ENCODE results near the gene BTBD9. TPM values are rescaled to one million over a fixed set of nuclear protein-coding genes. Genes with fewer than 3 reads are reported as not detected.
"Not testable (repeated sequence)": the region's sequence is repeated elsewhere in the genome, so short reads cannot be mapped to it uniquely, and the experiment has no call there.

The BTBD9 gene
- total and polyA plus RNA-seq, 2 donors (not counting 1 experiment from before 2014, with no cell fraction given) = 4.1 to 48.9 TPM

DNA sequence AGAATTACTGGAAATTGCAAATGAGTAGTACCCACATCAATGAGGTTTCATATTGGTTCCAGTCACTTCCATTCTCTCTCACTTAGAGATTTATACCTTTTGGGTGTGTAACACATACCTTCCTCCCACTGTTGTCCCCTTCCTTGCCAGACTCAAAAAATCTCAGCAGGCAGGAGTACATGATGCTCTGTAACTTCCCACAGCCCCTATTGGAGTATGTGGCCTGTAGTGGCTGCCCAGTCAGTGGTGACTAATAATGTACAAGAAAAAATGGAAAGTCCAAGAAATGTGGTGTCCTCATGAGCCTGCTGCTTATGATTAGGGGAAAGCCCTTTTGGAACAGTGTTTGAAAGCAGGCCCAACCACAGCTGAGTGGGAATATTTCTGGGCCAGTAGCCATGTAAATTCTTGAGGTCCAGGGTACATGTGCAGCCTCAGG lies 508.2 kb downstream of the BTBD9 start:
- peaks cover 3 to 15% of the 10 kb centered on the region in 2 experiments for H3K36me3 ChIP-seq (replicated peaks in 1 of 2; ENCODE audit: control extremely low read depth in 1 of 2, control insufficient read depth in 1 of 2, extremely low read depth in 1 of 2, insufficient read depth in 2 of 2, low read length in 1 of 2)
- ATAC-seq (ENCODE audit: low read depth) = no peak
- H3K27me3 Mint-ChIP-seq = no peaks in the 10 kb centered on the region
- intact Hi-C loops (cut with micrococcal nuclease) = no loop called here
- no peak overlapping the region for H3K4me3 Mint-ChIP-seq
- no peak overlapping the region for H3K27ac Mint-ChIP-seq
- CTCF ChIA-PET = interaction anchor here (0.6 kb wide), 1 partner anchor 229 kb away, joined by 3 read pairs; no protein-coding TSS in a partner anchor
- no peak overlapping the region for H3K9ac ChIP-seq (ENCODE audit: low read length)
- no peak overlapping the region for H2AFZ ChIP-seq (ENCODE audit: insufficient read depth, low read depth, low read length, poor library complexity, severe bottlenecking)
- peaks cover 4% of the 10 kb centered on the region for H3K4me1 Mint-ChIP-seq
- H4K20me1 ChIP-seq (ENCODE audit: control insufficient read depth, insufficient read depth, low read length, poor library complexity, severe bottlenecking) = peaks cover 24% of the 10 kb centered on the region
- no peaks in the 10 kb centered on the region for H3K27me3 ChIP-seq (replicated peaks in 1 of 4; ENCODE audit: control extremely low read depth in 1 of 4, control insufficient read depth in 3 of 4, insufficient read depth in 4 of 4, low read length in 3 of 4)
- no peak overlapping the region for H3K4me3 ChIP-seq (ENCODE audit: control extremely low read depth in 1 of 5, extremely low read depth in 1 of 5, insufficient read depth in 1 of 5, low read depth in 2 of 5, low read length in 4 of 5)
- H3K9me3 ChIP-seq (ENCODE audit: control extremely low read depth in 1 of 3, control insufficient read depth in 2 of 3, insufficient read depth in 1 of 3, low read length in 2 of 3) = no peaks in the 10 kb centered on the region
- H3K9me3 Mint-ChIP-seq (ENCODE audit: insufficient read depth) = no peaks in the 10 kb centered on the region
- TF ChIP-seq, protein P1, sequence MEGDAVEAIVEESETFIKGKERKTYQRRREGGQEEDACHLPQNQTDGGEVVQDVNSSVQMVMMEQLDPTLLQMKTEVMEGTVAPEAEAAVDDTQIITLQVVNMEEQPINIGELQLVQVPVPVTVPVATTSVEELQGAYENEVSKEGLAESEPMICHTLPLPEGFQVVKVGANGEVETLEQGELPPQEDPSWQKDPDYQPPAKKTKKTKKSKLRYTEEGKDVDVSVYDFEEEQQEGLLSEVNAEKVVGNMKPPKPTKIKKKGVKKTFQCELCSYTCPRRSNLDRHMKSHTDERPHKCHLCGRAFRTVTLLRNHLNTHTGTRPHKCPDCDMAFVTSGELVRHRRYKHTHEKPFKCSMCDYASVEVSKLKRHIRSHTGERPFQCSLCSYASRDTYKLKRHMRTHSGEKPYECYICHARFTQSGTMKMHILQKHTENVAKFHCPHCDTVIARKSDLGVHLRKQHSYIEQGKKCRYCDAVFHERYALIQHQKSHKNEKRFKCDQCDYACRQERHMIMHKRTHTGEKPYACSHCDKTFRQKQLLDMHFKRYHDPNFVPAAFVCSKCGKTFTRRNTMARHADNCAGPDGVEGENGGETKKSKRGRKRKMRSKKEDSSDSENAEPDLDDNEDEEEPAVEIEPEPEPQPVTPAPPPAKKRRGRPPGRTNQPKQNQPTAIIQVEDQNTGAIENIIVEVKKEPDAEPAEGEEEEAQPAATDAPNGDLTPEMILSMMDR (IDR thresholded peaks at IDR 0.05) = no peak
- no peak for TF ChIP-seq EZH2 (IDR thresholded peaks at IDR 0.05; ENCODE audit: borderline replicate concordance, insufficient read depth, low read depth, low read length, poor library complexity, severe bottlenecking)
- no peak for DNase-seq
- no peak overlapping the region for H3K4me2 ChIP-seq (replicated peaks; ENCODE audit: low read depth, low read length, poor library complexity, severe bottlenecking)
- H3K79me2 ChIP-seq (ENCODE audit: control insufficient read depth, insufficient read depth, low read length) = peaks cover 9% of the 10 kb centered on the region
- POLR2A ChIA-PET = no interaction called here
- no peaks in the 10 kb centered on the region for H3K4me1 ChIP-seq (ENCODE audit: control insufficient read depth in 2 of 2, insufficient read depth in 2 of 2, low read length in 2 of 2)
- no peak overlapping the region for H3K27ac ChIP-seq (ENCODE audit: low read length in 2 of 2)

DNA sequence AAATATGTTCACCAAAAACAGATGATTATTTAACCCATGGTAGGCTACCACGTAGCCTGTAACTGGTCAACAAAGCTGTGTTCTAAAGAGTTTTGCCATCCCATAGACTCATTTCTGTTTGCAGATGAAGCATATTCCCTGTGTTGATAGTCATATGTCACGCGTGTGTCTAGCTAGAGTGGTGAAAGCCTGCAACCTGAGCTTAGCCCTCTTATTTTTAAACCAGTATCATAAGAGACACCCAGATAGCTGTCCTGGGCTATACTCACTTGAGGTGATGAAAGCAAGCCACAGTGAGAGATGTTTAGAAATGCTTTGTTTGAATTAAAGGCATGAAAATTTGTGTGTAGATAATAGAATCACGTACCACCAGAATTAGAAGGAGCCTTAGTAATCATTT lies 512.4 kb downstream of the BTBD9 start:
- ChIA-PET POLR2A (no interaction called here), CTCF (interaction anchor here (1.3 to 1.4 kb wide), 2 partner anchors 11 to 367 kb away, joined by 3 read pairs; no protein-coding TSS in a partner anchor)
- Histone ChIP-seq H3K4me2 (replicated peaks; ENCODE audit: low read depth, low read length, poor library complexity, severe bottlenecking) (no peak overlapping the region), H3K27me3 (replicated peaks in 1 of 4; ENCODE audit: control extremely low read depth in 1 of 4, control insufficient read depth in 3 of 4, insufficient read depth in 4 of 4, low read length in 3 of 4) (no peaks in the 10 kb centered on the region), H3K9me3 (ENCODE audit: control extremely low read depth in 1 of 3, control insufficient read depth in 2 of 3, insufficient read depth in 1 of 3, low read length in 2 of 3) (no peaks in the 10 kb centered on the region), H4K20me1 (ENCODE audit: control insufficient read depth, insufficient read depth, low read length, poor library complexity, severe bottlenecking) (peaks cover 11% of the 10 kb centered on the region), H3K79me2 (ENCODE audit: control insufficient read depth, insufficient read depth, low read length) (peaks cover 9% of the 10 kb centered on the region), H2AFZ (ENCODE audit: insufficient read depth, low read depth, low read length, poor library complexity, severe bottlenecking) (no peak overlapping the region), H3K36me3 (replicated peaks in 1 of 2; ENCODE audit: control extremely low read depth in 1 of 2, control insufficient read depth in 1 of 2, extremely low read depth in 1 of 2, insufficient read depth in 2 of 2, low read length in 1 of 2) (peaks cover 7 to 15% of the 10 kb centered on the region in 2 experiments), H3K9ac (ENCODE audit: low read length) (no peak overlapping the region), H3K27ac (ENCODE audit: low read length in 2 of 2) (no peak overlapping the region), H3K4me3 (ENCODE audit: control extremely low read depth in 1 of 5, extremely low read depth in 1 of 5, insufficient read depth in 1 of 5, low read depth in 2 of 5, low read length in 4 of 5) (no peak overlapping the region), H3K4me1 (ENCODE audit: control insufficient read depth in 2 of 2, insufficient read depth in 2 of 2, low read length in 2 of 2) (no peaks in the 10 kb centered on the region)
- WGBS (ENCODE audit: insufficient coverage) = 100% methylated on average over 3 of the region's 4 CpGs
- Mint-ChIP-seq H3K4me3 (no peak overlapping the region), H3K9me3 (ENCODE audit: insufficient read depth) (no peaks in the 10 kb centered on the region), H3K4me1 (peaks cover 4% of the 10 kb centered on the region), H3K27ac (no peak overlapping the region), H3K27me3 (no peaks in the 10 kb centered on the region)
- DNase-seq (no peak), ATAC-seq (ENCODE audit: low read depth) (no peak)
- intact Hi-C loops (cut with micrococcal nuclease) = no loop called here
- TF ChIP-seq EZH2 (IDR thresholded peaks at IDR 0.05; ENCODE audit: borderline replicate concordance, insufficient read depth, low read depth, low read length, poor library complexity, severe bottlenecking) = no peak
- TF ChIP-seq, protein P1 (IDR thresholded peaks at IDR 0.05) = no peak

DNA sequence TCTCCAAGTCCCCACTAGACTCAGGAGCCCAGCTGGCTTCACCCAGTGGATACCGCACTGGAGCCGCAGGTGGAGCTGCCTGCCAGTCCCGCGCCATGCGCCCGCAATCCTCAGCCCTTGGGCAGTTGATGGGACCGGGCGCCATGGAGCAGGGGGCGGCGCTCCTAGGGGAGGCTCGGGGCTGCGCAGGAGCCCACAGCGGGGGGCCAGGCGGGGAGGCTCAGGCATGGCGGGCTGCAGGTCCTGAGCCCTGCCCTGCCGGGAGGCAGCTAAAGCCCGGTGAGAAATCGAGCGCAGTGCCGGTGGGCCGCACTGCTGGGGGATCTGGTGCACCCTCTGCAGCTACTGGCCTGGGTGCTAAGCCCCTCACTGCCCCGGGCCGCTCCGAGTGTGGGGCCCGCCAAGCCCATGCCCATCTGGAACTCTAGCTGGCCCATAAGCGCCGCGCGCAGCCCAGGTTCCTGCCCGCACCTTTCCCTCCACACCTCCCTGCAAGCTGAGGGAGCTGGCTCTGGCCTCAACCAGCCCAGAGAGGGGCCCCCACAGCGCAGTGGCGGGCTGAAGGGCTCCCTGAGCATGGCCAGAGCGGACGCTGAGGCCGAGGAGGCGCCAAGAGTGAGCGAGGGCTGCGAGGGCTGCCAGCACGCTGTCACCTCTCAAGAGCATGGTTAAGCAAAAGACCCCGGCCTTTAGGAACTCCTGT lies 515.4 kb downstream of the BTBD9 start:
- POLR2A ChIA-PET; H3K27me3 Mint-ChIP-seq; H3K27me3 ChIP-seq (replicated peaks in 1 of 4; ENCODE audit: control extremely low read depth in 1 of 4, control insufficient read depth in 3 of 4, insufficient read depth in 4 of 4, low read length in 3 of 4); H3K9ac ChIP-seq (ENCODE audit: low read length); ATAC-seq (ENCODE audit: low read depth); H3K4me3 Mint-ChIP-seq; H3K9me3 ChIP-seq (ENCODE audit: control extremely low read depth in 1 of 3, control insufficient read depth in 2 of 3, insufficient read depth in 1 of 3, low read length in 2 of 3); H3K4me1 ChIP-seq (ENCODE audit: control insufficient read depth in 2 of 2, insufficient read depth in 2 of 2, low read length in 2 of 2); H3K9me3 Mint-ChIP-seq (ENCODE audit: insufficient read depth); H2AFZ ChIP-seq (ENCODE audit: insufficient read depth, low read depth, low read length, poor library complexity, severe bottlenecking); DNase-seq; H3K4me3 ChIP-seq (ENCODE audit: control extremely low read depth in 1 of 5, extremely low read depth in 1 of 5, insufficient read depth in 1 of 5, low read depth in 2 of 5, low read length in 4 of 5); H3K27ac ChIP-seq (ENCODE audit: low read length in 2 of 2); H3K4me2 ChIP-seq (replicated peaks; ENCODE audit: low read depth, low read length, poor library complexity, severe bottlenecking); intact Hi-C loops (cut with micrococcal nuclease); H3K4me1 Mint-ChIP-seq; H3K27ac Mint-ChIP-seq; H4K20me1 ChIP-seq (ENCODE audit: control insufficient read depth, insufficient read depth, low read length, poor library complexity, severe bottlenecking); H3K79me2 ChIP-seq (ENCODE audit: control insufficient read depth, insufficient read depth, low read length): not testable (repeated sequence)
- peaks cover 7 to 20% of the 10 kb centered on the region in 2 experiments for H3K36me3 ChIP-seq (replicated peaks in 1 of 2; ENCODE audit: control extremely low read depth in 1 of 2, control insufficient read depth in 1 of 2, extremely low read depth in 1 of 2, insufficient read depth in 2 of 2, low read length in 1 of 2)
- 98% methylated on average over 36 of the region's 40 CpGs for WGBS (ENCODE audit: insufficient coverage)
- CTCF ChIA-PET = interaction anchor here (1.7 kb wide), 1 partner anchor 8 kb away, joined by 4 read pairs; no protein-coding TSS in a partner anchor

Measured in B cell (primary cell).